ENCODE measurements around the gene PKN3. TPM values are rescaled to one million over a fixed set of nuclear protein-coding genes. Genes with fewer than 3 reads are reported as not detected.

PKN3 gene
- 0.35 and 1.4 TPM in 2 replicates for total RNA-seq (ENCODE audit: low replicate concordance)

DNA sequence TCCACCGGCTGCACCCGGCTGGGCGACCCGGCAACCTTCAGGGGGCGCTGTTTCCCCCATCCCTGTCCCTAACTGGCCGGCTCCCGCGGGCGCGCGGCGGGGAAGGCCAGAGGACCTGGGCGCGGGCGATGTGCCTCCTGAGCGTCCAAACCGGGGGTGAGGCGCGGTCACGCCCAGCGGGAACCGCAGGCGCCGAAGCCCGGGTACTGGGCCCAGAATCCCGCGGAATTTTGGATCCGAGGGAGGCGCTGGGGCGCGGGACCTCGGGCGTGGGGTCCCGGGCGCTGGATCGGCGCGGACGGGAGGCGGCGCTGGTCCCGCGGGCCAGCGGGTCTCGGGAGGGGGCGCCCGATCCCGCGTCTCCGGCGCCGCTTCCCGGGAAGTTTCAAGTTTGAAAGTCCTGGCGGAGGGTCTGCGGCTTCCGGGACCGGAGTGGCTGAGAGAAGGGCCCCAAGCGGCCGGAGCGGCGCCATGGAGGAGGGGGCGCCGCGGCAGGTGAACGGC lies at the start of gene PKN3:
Gene PKN3 (plus strand): TSS at position 59 of the 504 bp plus-strand sequence. CDS start 413 bp downstream, at position 472.

DNA sequence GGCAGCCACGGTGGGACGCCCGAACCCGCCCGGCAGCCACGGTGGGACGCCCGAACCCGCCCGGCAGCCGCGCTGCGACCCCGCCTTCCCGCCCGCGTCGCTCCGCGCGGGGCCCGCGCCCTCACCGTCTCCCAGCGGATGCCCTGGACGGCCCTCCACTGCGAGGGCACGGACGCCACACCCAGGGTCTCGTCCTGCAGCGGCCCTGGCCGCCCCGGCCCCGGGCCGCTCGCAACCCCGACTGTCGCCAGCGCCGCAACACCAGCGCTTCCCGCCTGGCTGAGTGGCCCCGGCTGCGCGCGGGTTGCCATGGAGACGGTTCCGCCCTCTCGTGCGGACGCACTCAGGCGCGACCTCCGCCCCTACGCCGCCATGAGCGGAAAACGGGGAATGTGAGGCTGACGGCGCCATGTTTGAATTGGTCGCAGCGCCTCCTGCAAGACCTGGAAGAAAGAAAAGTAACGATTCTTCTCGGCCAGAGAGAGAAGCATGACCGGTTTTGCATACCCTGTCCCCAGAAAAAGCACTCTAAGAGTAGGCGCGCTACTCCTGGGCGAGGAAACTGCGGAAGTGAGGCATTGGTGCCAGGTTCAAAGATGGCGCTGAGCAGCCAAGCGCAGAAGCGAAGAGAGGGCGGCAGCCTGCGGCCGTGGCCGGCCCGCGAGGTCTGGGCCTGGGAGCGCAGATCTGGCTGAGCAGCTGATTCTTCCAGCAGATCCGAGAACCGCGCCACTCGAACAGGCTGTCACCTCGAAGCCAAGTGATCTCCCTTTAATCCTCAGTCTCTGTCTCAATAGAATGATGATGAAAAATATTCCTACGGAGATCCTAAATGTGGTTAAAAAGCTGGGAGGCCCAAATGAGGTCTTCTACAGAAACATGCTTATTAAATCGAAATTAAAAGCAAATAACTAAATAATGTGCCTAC lies 45.6 kb upstream of the PKN3 start, which contains the start of gene DYNC2I2:
Gene DYNC2I2 (minus strand): TSS at position 432 of the 928 bp plus-strand sequence. CDS start 121 bp downstream, at position 311.

DNA sequence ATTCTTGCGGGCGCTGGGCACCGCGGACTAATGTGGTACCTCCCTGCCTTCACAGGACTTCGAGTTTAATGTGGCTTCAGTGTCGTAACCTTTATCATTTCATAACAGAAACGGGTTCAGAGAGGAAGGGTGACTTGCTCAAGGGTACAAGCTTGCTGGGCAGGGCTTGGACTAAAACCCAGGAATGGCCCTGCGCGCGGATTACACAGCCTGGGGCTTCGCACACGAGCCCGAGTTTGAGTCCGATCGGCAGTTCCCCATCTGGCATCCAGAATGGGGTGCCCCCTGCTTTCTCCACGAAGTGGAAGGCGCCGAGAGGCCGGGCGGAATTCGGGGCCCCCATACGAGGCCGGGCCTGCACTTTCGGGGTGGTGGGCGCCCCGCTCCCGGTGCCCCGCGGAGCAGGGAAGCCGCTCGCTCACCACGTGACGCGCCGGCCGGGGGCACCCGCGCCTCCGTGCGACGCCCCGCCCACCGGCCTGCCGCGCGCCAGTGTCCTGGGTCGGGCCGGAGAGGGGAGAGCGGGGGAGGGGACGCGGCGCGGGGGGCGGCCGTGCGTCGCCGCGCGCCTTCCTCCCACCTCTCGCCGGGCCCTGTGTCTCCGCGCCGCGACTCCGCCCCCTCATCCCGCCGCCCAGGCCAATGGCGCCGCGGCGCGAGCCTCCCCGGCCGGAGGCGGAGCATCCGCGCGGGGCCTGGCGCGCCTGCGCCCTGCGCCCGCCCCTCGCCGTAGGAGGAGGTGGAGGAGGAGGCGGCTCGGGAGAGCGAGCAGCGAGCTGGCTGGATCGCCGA lies 13.6 kb upstream of the PKN3 start, which contains the start of gene SET:
Gene SET (plus strand): TSS at position 722 of the 792 bp plus-strand sequence. CDS start 361 bp downstream, outside the sequence.

GRCh38 chr9:128723866-128724743 lies 21.8 kb downstream of the PKN3 start, which contains the start of gene ZDHHC12:
Gene ZDHHC12, minus strand, starts transcription at chr9:128724127. Its CDS starts 34 bp downstream, at chr9:128724093.

Other genes with a start within 250 kb of the PKN3 start
- 41.1 and 44.3 TPM in 2 replicates for gene ODF2, start 246.5 kb upstream of the PKN3 start, total RNA-seq (ENCODE audit: low replicate concordance)
- 22.1 and 24.5 TPM in 2 replicates for gene GLE1, start 197.8 kb upstream of the PKN3 start, total RNA-seq (ENCODE audit: low replicate concordance)
- 399 and 455 TPM in 2 replicates for gene SPTAN1, start 149.9 kb upstream of the PKN3 start, total RNA-seq (ENCODE audit: low replicate concordance)
- 30.4 and 43.5 TPM in 2 replicates for gene DYNC2I2, start 45.7 kb upstream of the PKN3 start, total RNA-seq (ENCODE audit: low replicate concordance)
- gene SET, start 13.3 kb upstream of the PKN3 start, total RNA-seq (ENCODE audit: low replicate concordance) = 504 and 813 TPM in 2 replicates
- 19.3 and 28.6 TPM in 2 replicates for gene ZDHHC12, start 21.6 kb downstream of the PKN3 start, total RNA-seq (ENCODE audit: low replicate concordance)
- 12.3 and 17.9 TPM in 2 replicates for gene ZER1, start 69.4 kb downstream of the PKN3 start, total RNA-seq (ENCODE audit: low replicate concordance)
- gene TBC1D13, start 84.8 kb downstream of the PKN3 start, total RNA-seq (ENCODE audit: low replicate concordance) = 8.4 and 9.2 TPM in 2 replicates
- 16.0 and 25.9 TPM in 2 replicates for gene ENDOG, start 116.0 kb downstream of the PKN3 start, total RNA-seq (ENCODE audit: low replicate concordance)
- 10.8 and 12.9 TPM in 2 replicates for gene SPOUT1, start 127.3 kb downstream of the PKN3 start, total RNA-seq (ENCODE audit: low replicate concordance)
- gene KYAT1, start 179.4 kb downstream of the PKN3 start, total RNA-seq (ENCODE audit: low replicate concordance) = 4.8 and 9.0 TPM in 2 replicates
- gene LRRC8A, start 179.6 kb downstream of the PKN3 start, total RNA-seq (ENCODE audit: low replicate concordance) = 38.6 and 39.5 TPM in 2 replicates
- gene PHYHD1, start 218.5 kb downstream of the PKN3 start, total RNA-seq (ENCODE audit: low replicate concordance) = 6.1 and 15.3 TPM in 2 replicates
- gene DOLK, start 245.1 kb downstream of the PKN3 start, total RNA-seq (ENCODE audit: low replicate concordance) = 19.7 and 20.4 TPM in 2 replicates
- gene NUP188, start 245.2 kb downstream of the PKN3 start, total RNA-seq (ENCODE audit: low replicate concordance) = 41.8 and 56.3 TPM in 2 replicates

All from smooth muscle cell of the coronary artery (primary cell).